Esophagus muscularis mucosa (tissue), 4 donors: Measurements from ENCODE around the gene SLC17A3. TPM values are rescaled to one million over a fixed set of nuclear protein-coding genes. Genes with fewer than 3 reads are reported as not detected.

ENCODE experiments used
- DNase-seq: peaks from one replicate; pipeline ENCODE4 v3.0.0-alpha.2; 2017; ENCODE audit errors: extremely low spot score
- H3K27ac ChIP-seq, 4 donors: fragments of 200-600 bp; sonication (generic); replicated peaks in 1 of 4; 1 replicate in 3 of 4; 2 replicates in 1 of 4; pipeline ENCODE4 v1.5.1; 2016 to 2019; ENCODE audit warnings: mild to moderate bottlenecking in 1 of 4
- H3K27me3 ChIP-seq, 4 donors: fragments of 200-600 bp; sonication (generic); one replicate each; pipeline versions ENCODE4 v1.5.1 to v1.6.0; 2016 to 2019
- H3K36me3 ChIP-seq, 4 donors: fragments of 200-600 bp; sonication (generic); one replicate each; pipeline ENCODE4 v1.5.1; 2016 to 2019
- H3K4me1 ChIP-seq, 4 donors: fragments of 200-600 bp; sonication (generic); one replicate each; pipeline ENCODE4 v1.5.1; 2016 to 2019
- H3K4me3 ChIP-seq, 4 donors: fragments of 200-600 bp; sonication (generic); 1 replicate in 2 of 4; 2 replicates in 2 of 4; pipeline ENCODE4 v1.5.1; 2016 to 2019; ENCODE audit warnings: mild to moderate bottlenecking in 4 of 4, moderate library complexity in 1 of 4
- H3K9me3 ChIP-seq, 4 donors: fragments of 200-600 bp; sonication (generic); 1 replicate in 3 of 4; 2 replicates in 1 of 4; pipeline ENCODE4 v1.5.1; 2016 to 2019
- CTCF ChIP-seq, 3 experiments: fragments of 200-600 bp in 2 of 3; fragments of 450-650 bp in 1 of 3; sonication (generic) in 2 of 3; IDR thresholded peaks; one replicate each; pipeline ENCODE4 v1.5.1; 2017 to 2019; ENCODE audit warnings: antibody characterized with exemption in 3 of 3, mild to moderate bottlenecking in 2 of 3, moderate library complexity in 1 of 3
- EP300 ChIP-seq: sonication (generic); formaldehyde crosslinking; IDR thresholded peaks from one replicate; pipeline ENCODE4 v1.6.1; 2017; ENCODE audit warnings: antibody characterized with exemption
- POLR2A ChIP-seq: fragments of 450-650 bp; IDR thresholded peaks from one replicate; pipeline ENCODE4 v1.6.1; 2017; ENCODE audit warnings: antibody characterized with exemption, moderate library complexity, mild to moderate bottlenecking, low read depth
- POLR2AphosphoS5 ChIP-seq, 2 donors: sonication (generic); formaldehyde crosslinking; IDR thresholded peaks; one replicate each; pipeline ENCODE4 v1.6.1; 2017; ENCODE audit warnings: antibody characterized with exemption in 2 of 2
- WGBS: methylation state at CpG from one replicate; pipeline ENCODE4 v1.1.5; 2018; 5-methylcytosine and 5-hydroxymethylcytosine counted together
- intact Hi-C: fragments of 100-400 bp; cut with DNase I; formaldehyde crosslinking; loops from one replicate; pipeline ENCODE4 v1.15.1; 2023
- total RNA-seq, 4 donors: library from RNA; depleted of rRNA; stranded (reverse); fragments of >200 nt; gene quantifications; one replicate each; pipeline versions ENCODE4 v1.1.0 to v1.2.1, GENCODE V29; 2016

The SLC17A3 gene
- total RNA-seq, 4 donors from 2014 or later, result not detected

- no peak for TF ChIP-seq EP300
- TF ChIP-seq CTCF (IDR thresholded peaks at IDR 0.05), result no peak
- no peak for TF ChIP-seq POLR2A
- no peak for TF ChIP-seq POLR2AphosphoS5 (IDR thresholded peaks at IDR 0.05)
- no peak for DNase-seq
- intact Hi-C loops, result no loop called here
Measured at GRCh38 chr6:25918083-25918683, 44.1 kb upstream of the SLC17A3 start.

GRCh38 chr6:25916789-25917490 is 42.9 kb upstream of the SLC17A3 start:
- intact Hi-C loops, result no loop called here
- Histone ChIP-seq H3K4me3 (no peak overlapping the region), H3K36me3 (no peaks in the 10 kb centered on the region), H3K27ac (no peak overlapping the region), H3K9me3 (no peaks in the 10 kb centered on the region), H3K4me1 (no peaks in the 10 kb centered on the region), H3K27me3 (peaks cover 0 to 10% (median 0%) of the 10 kb centered on the region in 4 donors)
- TF ChIP-seq POLR2AphosphoS5 (IDR thresholded peaks at IDR 0.05), result no peak
- no peak for TF ChIP-seq EP300
- no peak for TF ChIP-seq CTCF (IDR thresholded peaks at IDR 0.05)
- TF ChIP-seq POLR2A, result no peak
- DNase-seq, result no peak
- 83% methylated on average over 7 of the region's 7 CpGs for WGBS

More at GRCh38 chr6:25918083-25918683, 44.1 kb upstream of the SLC17A3 start:
- Histone ChIP-seq H3K36me3 (no peaks in the 10 kb centered on the region), H3K27ac (no peak overlapping the region), H3K4me3 (no peak overlapping the region), H3K27me3 (peaks cover 0 to 10% (median 0%) of the 10 kb centered on the region in 4 donors), H3K4me1 (no peaks in the 10 kb centered on the region), H3K9me3 (no peaks in the 10 kb centered on the region)
- 74% methylated on average over 5 of the region's 5 CpGs for WGBS

GRCh38 chr6:25916330-25916729 is 42.3 kb upstream of the SLC17A3 start:
- no peak for TF ChIP-seq EP300
- no peak for TF ChIP-seq CTCF (IDR thresholded peaks at IDR 0.05)
- TF ChIP-seq POLR2AphosphoS5 (IDR thresholded peaks at IDR 0.05), result no peak
- no peak for TF ChIP-seq POLR2A
- Histone ChIP-seq H3K4me3 (no peak overlapping the region), H3K9me3 (no peaks in the 10 kb centered on the region), H3K27ac (no peak overlapping the region), H3K27me3 (peaks cover 0 to 10% (median 0%) of the 10 kb centered on the region in 4 donors), H3K4me1 (no peaks in the 10 kb centered on the region), H3K36me3 (no peaks in the 10 kb centered on the region)
- DNase-seq, result no peak
- WGBS, result 64% methylated on average over 3 of the region's 3 CpGs
- intact Hi-C loops, result no loop called here

- TF ChIP-seq EP300, result no peak
- no peak for DNase-seq
- 60% methylated on average over 3 of the region's 3 CpGs for WGBS
- peaks cover 0 to 10% (median 0%) of the 10 kb centered on the region in 4 donors for H3K27me3 ChIP-seq
- H3K36me3 ChIP-seq, result no peaks in the 10 kb centered on the region
- intact Hi-C loops, result no loop called here
- no peak overlapping the region for H3K27ac ChIP-seq
- no peaks in the 10 kb centered on the region for H3K4me1 ChIP-seq
- no peaks in the 10 kb centered on the region for H3K9me3 ChIP-seq
- H3K4me3 ChIP-seq, result no peak overlapping the region
Measured at GRCh38 chr6:25913741-25914140, 39.7 kb upstream of the SLC17A3 start.

DNA sequence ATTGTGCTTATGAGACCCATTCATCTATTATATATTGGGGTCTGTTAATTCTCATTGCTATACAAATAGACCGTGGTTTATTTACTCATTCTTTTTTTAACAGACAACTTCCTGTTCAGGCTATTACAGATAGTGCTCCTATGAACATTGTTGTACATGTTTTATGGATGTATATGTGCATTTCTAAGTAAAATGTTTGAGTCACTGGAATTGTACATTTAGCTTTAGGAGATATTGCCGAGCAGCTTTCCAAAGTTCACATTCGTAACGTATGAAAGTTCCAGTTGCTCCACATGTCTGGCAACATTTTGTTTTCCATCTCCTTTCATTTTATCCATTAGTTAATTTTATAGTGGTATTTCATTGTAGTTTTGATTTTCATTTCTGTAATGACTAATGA is 37.3 kb upstream of the SLC17A3 start:
- Histone ChIP-seq H3K9me3 (no peaks in the 10 kb centered on the region), H3K36me3 (no peaks in the 10 kb centered on the region), H3K4me1 (no peaks in the 10 kb centered on the region), H3K27ac (no peak overlapping the region), H3K4me3 (no peak overlapping the region), H3K27me3 (peaks cover 0 to 17% (median 0%) of the 10 kb centered on the region in 4 donors)
- intact Hi-C loops, result no loop called here
- WGBS, result 74% methylated on average over 4 of the region's 4 CpGs
- TF ChIP-seq CTCF (IDR thresholded peaks at IDR 0.05) (no peak), EP300 (no peak), POLR2A (no peak), POLR2AphosphoS5 (IDR thresholded peaks at IDR 0.05) (no peak)
- no peak for DNase-seq
